Testis (tissue), 3 donors: Measurements from ENCODE around the gene FBXO7. TPM values are rescaled to one million over a fixed set of nuclear protein-coding genes. Genes with fewer than 3 reads are reported as not detected.

Source experiments
- DNase-seq: peaks from one replicate; pipeline ENCODE4 v3.0.0-alpha.2; 2019
- H3K27ac ChIP-seq, 2 donors: fragments of 200-600 bp; sonication (generic); one replicate each; pipeline ENCODE4 v1.5.1; 2019
- H3K27me3 ChIP-seq: fragments of 200-600 bp; sonication (generic); one replicate; pipeline ENCODE4 v1.5.1; 2019
- H3K36me3 ChIP-seq: fragments of 200-600 bp; sonication (generic); one replicate; pipeline ENCODE4 v1.5.1; 2017; ENCODE audit warnings: low read depth; ENCODE audit errors: missing control alignments
- H3K4me1 ChIP-seq: fragments of 200-600 bp; sonication (generic); one replicate; pipeline ENCODE4 v1.5.1; 2019
- H3K4me3 ChIP-seq, 2 donors: fragments of 200-600 bp; sonication (generic); one replicate each; pipeline ENCODE4 v1.5.1; 2017 to 2019
- H3K9me3 ChIP-seq: fragments of 200-600 bp; sonication (generic); one replicate; pipeline ENCODE4 v1.5.1; 2017
- POLR2A ChIP-seq: fragments of 450-650 bp; IDR thresholded peaks from one replicate; pipeline ENCODE4 v1.6.1; 2017; ENCODE audit warnings: antibody characterized with exemption, mild to moderate bottlenecking, moderate library complexity
- WGBS, 2 donors: methylation state at CpG; one replicate each; pipeline ENCODE4 v1.1.5; 2018; 5-methylcytosine and 5-hydroxymethylcytosine counted together
- intact Hi-C: fragments of 100-400 bp; cut with DNase I; formaldehyde crosslinking; loops from one replicate; pipeline ENCODE4 v1.15.1; 2023; ENCODE audit warnings: low total_unique reads
- polyA plus RNA-seq: library from polyadenylated mRNA; stranded (reverse); fragments of 350-450 nt; fragmentation: Illumina TruSeq; extraction: RNeasy Lipid Tissue Mini Kit (QIAGEN cat#74804); gene quantifications from one replicate; pipeline ENCODE4 v1.2.3, GENCODE V29; 2014; ENCODE audit warnings: low read depth, low replicate concordance; ENCODE audit not compliant: insufficient read depth
- total RNA-seq, 2 donors: library from RNA; depleted of rRNA; stranded (reverse); fragments of >200 nt; gene quantifications; one replicate each; pipeline ENCODE4 v1.2.3, GENCODE V29; 2016
- TF ChIP-seq, protein P1 (sequence below), 3 experiments: fragments of 450-650 bp in 2 of 3; fragments of 200-600 bp in 1 of 3; sonication (generic) in 1 of 3; IDR thresholded peaks; one replicate each; pipeline ENCODE4 v1.5.1; 2016 to 2019; ENCODE audit warnings: antibody characterized with exemption in 3 of 3, mild to moderate bottlenecking in 2 of 3, moderate library complexity in 1 of 3

The FBXO7 gene
- total and polyA plus RNA-seq, 3 donors from 2014 or later: 184 to 270 (median 203) TPM

- intact Hi-C loops: no loop called here
- no peak overlapping the region for H3K4me3 ChIP-seq
- H3K36me3 ChIP-seq: peaks cover 2% of the 10 kb centered on the region
- H3K27me3 ChIP-seq: no peaks in the 10 kb centered on the region
- 70 to 81% methylated on average over 2 of the region's 2 CpGs for WGBS, 2 donors
- no peak for TF ChIP-seq POLR2A
- TF ChIP-seq, protein P1, sequence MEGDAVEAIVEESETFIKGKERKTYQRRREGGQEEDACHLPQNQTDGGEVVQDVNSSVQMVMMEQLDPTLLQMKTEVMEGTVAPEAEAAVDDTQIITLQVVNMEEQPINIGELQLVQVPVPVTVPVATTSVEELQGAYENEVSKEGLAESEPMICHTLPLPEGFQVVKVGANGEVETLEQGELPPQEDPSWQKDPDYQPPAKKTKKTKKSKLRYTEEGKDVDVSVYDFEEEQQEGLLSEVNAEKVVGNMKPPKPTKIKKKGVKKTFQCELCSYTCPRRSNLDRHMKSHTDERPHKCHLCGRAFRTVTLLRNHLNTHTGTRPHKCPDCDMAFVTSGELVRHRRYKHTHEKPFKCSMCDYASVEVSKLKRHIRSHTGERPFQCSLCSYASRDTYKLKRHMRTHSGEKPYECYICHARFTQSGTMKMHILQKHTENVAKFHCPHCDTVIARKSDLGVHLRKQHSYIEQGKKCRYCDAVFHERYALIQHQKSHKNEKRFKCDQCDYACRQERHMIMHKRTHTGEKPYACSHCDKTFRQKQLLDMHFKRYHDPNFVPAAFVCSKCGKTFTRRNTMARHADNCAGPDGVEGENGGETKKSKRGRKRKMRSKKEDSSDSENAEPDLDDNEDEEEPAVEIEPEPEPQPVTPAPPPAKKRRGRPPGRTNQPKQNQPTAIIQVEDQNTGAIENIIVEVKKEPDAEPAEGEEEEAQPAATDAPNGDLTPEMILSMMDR (IDR thresholded peaks at IDR 0.05): no peak
- DNase-seq: no peak
- H3K9me3 ChIP-seq: no peaks in the 10 kb centered on the region
- no peaks in the 10 kb centered on the region for H3K4me1 ChIP-seq
- H3K27ac ChIP-seq: no peak overlapping the region
Measured at GRCh38 chr22:32492111-32492510, 17.5 kb downstream of the FBXO7 start.

DNA sequence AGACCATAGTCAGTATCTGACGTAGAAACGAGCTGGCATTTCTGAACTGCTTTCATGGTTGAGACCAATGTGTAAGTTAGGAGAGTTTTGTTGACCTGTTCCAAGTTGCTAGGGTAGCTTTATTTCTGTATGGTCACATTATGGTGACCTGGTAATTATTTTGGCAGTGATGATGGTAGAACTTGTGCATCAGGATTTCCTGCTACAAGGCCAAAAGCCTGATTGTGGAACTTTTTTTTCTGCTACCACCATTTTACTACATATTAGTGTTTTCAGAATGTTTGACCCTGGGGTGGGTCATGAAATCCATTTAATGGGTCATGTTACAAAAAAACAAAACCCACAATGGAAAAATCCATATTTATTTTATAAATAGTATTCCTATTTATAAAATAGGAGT is 18.9 kb downstream of the FBXO7 start:
- Histone ChIP-seq H3K36me3 (peaks cover 2% of the 10 kb centered on the region), H3K4me3 (no peak overlapping the region), H3K27ac (no peak overlapping the region), H3K27me3 (no peaks in the 10 kb centered on the region), H3K4me1 (no peaks in the 10 kb centered on the region), H3K9me3 (no peaks in the 10 kb centered on the region)
- intact Hi-C loops: no loop called here
- no peak for TF ChIP-seq POLR2A
- TF ChIP-seq, protein P1 (IDR thresholded peaks at IDR 0.05): no peak
- WGBS, 2 donors: 76 to 95% methylated on average over 2 of the region's 2 CpGs
- no peak for DNase-seq

DNA sequence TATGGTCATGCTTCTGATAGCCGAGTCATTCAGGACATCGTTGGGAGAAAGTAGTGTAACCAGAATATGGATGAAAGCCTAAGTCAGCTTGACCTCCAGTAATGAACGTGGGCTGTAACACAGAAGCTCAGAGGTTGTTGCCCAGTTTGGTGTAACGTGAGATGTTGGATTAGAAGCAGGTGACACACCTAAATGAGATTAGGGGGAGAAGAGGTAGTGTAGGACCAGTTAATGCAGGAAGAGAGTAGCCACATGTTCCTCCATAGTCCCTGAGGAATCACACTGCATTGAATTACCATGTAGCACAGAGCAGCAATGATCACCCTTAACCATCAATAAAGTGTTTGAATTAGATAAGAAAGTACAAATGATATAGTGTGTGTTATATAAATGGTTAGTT is 20.4 kb downstream of the FBXO7 start:
- no peaks in the 10 kb centered on the region for H3K27me3 ChIP-seq
- TF ChIP-seq, protein P1 (IDR thresholded peaks at IDR 0.05): no peak
- TF ChIP-seq POLR2A: no peak
- no peak for DNase-seq
- H3K9me3 ChIP-seq: no peaks in the 10 kb centered on the region
- H3K4me1 ChIP-seq: no peaks in the 10 kb centered on the region
- intact Hi-C loops: no loop called here
- H3K27ac ChIP-seq: no peak overlapping the region
- WGBS, 2 donors: 78 to 83% methylated on average over 4 of the region's 4 CpGs
- H3K4me3 ChIP-seq: no peak overlapping the region
- peaks cover 2% of the 10 kb centered on the region for H3K36me3 ChIP-seq

DNA sequence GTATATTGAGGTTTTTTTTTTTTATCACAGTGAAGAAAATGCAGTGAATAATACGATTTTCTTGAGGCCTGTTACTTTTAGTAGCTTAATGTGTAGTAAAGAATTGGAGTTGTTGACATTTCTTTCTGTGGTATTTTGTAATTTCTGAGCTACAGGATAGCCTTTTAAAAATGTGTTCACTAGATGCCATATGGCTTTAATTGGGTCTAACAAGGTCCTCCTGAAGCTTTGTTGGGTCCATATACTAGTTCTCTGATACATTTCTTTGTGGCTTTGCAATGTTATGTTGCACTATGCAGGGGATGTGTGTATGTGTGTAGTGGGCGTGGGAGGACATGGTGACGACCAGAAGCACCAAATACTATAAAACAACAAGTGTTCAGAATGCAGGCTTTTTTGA is 25.1 kb downstream of the FBXO7 start:
- 83 to 84% methylated on average over 3 of the region's 3 CpGs for WGBS, 2 donors
- H3K27me3 ChIP-seq: no peaks in the 10 kb centered on the region
- peaks cover 5% of the 10 kb centered on the region for H3K4me1 ChIP-seq
- no peaks in the 10 kb centered on the region for H3K36me3 ChIP-seq
- no peak overlapping the region for H3K27ac ChIP-seq
- intact Hi-C loops: no loop called here
- DNase-seq: no peak
- no peak overlapping the region for H3K4me3 ChIP-seq
- TF ChIP-seq, protein P1 (IDR thresholded peaks at IDR 0.05): no peak
- TF ChIP-seq POLR2A: no peak
- no peaks in the 10 kb centered on the region for H3K9me3 ChIP-seq
